ENCODE data around the gene GLB1L3.

Gene GLB1L3

GRCh38 chr11:134235399-134235798 lies 40.8 kb upstream of the GLB1L3 start:
- TF ChIP-seq CTCF (IDR thresholded peaks at IDR 0.05) = no peak

GRCh38 chr11:134236834-134237556 lies 39.2 kb upstream of the GLB1L3 start:
- no peak for TF ChIP-seq CTCF (IDR thresholded peaks at IDR 0.05)

GRCh38 chr11:134237557-134237922 lies 38.6 kb upstream of the GLB1L3 start:
- no peak for TF ChIP-seq CTCF (IDR thresholded peaks at IDR 0.05)

GRCh38 chr11:134238956-134239355 lies 37.2 kb upstream of the GLB1L3 start:
- no peak for TF ChIP-seq CTCF (IDR thresholded peaks at IDR 0.05)

GRCh38 chr11:134240592-134240991 lies 35.6 kb upstream of the GLB1L3 start:
- no peak for TF ChIP-seq CTCF (IDR thresholded peaks at IDR 0.05)

- TF ChIP-seq CTCF (IDR thresholded peaks at IDR 0.05) = no peak
Observed at GRCh38 chr11:134242376-134242775, 33.8 kb upstream of the GLB1L3 start.

GRCh38 chr11:134243913-134244312 lies 32.3 kb upstream of the GLB1L3 start:
- TF ChIP-seq CTCF (IDR thresholded peaks at IDR 0.05) = no peak

GRCh38 chr11:134244593-134244992 lies 31.6 kb upstream of the GLB1L3 start:
- peak; percentile 35; the same call in 1 of the 2 replicates for TF ChIP-seq CTCF (IDR thresholded peaks at IDR 0.05)

Measured in LNCAP (cell line).